ENCODE data around the gene CDC42BPA. TPM values are rescaled to one million over a fixed set of nuclear protein-coding genes. Genes with fewer than 3 reads are reported as not detected.

The CDC42BPA gene
- total RNA-seq, 1 donor from 2014 or later: 42.7 TPM

DNA sequence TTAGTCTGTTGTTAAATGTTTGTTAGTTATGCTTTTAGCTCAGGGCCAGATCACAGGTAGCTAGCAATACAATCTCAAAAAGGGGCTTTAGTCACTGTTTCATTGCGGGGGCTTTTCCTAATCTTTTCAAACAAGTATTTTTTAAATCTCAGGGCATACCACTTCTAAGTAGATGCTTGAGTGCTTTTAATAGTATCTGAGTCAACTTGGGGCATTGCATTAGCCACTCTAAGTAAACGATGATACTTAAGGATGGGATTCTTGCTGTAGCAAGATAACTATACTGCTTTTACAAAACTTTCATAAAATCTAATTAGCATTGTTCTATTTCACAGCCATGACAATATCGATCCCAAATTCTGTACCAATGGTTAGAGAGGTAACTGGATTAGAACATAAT, 11.6 kb downstream of the CDC42BPA start:
- H3K9me3 ChIP-seq: no peaks in the 10 kb centered on the region
- intact Hi-C loops (cut with DNase I): no loop called here
- no peak overlapping the region for H3K4me3 ChIP-seq
- TF ChIP-seq POLR2AphosphoS5 (IDR thresholded peaks at IDR 0.05; ENCODE audit: insufficient read depth in 1 of 2, low read depth in 1 of 2) (no peak), POLR2A (IDR thresholded peaks at IDR 0.05) (no peak)
- TF ChIP-seq, protein P1, sequence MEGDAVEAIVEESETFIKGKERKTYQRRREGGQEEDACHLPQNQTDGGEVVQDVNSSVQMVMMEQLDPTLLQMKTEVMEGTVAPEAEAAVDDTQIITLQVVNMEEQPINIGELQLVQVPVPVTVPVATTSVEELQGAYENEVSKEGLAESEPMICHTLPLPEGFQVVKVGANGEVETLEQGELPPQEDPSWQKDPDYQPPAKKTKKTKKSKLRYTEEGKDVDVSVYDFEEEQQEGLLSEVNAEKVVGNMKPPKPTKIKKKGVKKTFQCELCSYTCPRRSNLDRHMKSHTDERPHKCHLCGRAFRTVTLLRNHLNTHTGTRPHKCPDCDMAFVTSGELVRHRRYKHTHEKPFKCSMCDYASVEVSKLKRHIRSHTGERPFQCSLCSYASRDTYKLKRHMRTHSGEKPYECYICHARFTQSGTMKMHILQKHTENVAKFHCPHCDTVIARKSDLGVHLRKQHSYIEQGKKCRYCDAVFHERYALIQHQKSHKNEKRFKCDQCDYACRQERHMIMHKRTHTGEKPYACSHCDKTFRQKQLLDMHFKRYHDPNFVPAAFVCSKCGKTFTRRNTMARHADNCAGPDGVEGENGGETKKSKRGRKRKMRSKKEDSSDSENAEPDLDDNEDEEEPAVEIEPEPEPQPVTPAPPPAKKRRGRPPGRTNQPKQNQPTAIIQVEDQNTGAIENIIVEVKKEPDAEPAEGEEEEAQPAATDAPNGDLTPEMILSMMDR (IDR thresholded peaks at IDR 0.05): no peak
- no peaks in the 10 kb centered on the region for H3K36me3 ChIP-seq
- no peak for DNase-seq (ENCODE audit: extremely low spot score in 2 of 2)
- no peaks in the 10 kb centered on the region for H3K27me3 ChIP-seq
- H3K4me1 ChIP-seq: peaks cover 15% of the 10 kb centered on the region
- H3K27ac ChIP-seq: no peak overlapping the region

DNA sequence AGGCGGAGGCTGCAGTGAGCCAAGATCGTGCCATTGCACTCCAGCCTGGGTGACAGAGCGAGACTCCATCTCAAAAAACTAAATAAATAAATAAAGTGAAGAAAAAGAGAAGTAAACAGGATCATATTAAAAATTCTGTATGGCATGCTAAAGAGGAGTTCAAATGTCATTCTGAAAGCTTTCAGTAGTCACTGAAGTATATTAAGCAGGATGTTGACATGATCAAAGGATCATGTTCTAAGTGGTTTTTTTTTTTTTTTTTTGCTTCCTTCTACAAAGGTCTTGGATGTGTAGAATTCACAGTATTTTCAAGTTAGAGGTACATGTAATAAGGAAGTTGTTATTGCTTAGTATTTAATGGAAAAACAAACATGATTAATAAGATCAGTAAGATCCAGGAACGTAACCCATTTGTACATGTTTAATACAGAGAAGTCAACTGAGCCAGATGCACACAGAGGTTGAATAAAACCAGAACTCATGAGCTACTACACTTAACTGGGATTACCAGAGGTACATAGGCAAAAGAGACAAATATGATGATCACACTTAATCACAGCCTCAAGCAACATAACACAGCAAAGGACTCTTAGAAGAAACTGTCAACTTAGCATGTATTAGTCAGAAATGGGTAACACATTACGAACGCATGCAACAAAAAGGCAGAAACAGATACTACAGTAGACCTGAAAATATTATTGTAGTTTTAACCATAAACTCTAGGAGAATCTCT, 12.2 kb downstream of the CDC42BPA start:
- H3K9me3 ChIP-seq: no peaks in the 10 kb centered on the region
- DNase-seq (ENCODE audit: extremely low spot score in 2 of 2): no peak
- H3K27me3 ChIP-seq: no peaks in the 10 kb centered on the region
- peaks cover 15% of the 10 kb centered on the region for H3K4me1 ChIP-seq
- no peak overlapping the region for H3K27ac ChIP-seq
- intact Hi-C loops (cut with DNase I): no loop called here
- no peak overlapping the region for H3K4me3 ChIP-seq
- TF ChIP-seq, protein P1 (IDR thresholded peaks at IDR 0.05): no peak
- H3K36me3 ChIP-seq: no peaks in the 10 kb centered on the region

DNA sequence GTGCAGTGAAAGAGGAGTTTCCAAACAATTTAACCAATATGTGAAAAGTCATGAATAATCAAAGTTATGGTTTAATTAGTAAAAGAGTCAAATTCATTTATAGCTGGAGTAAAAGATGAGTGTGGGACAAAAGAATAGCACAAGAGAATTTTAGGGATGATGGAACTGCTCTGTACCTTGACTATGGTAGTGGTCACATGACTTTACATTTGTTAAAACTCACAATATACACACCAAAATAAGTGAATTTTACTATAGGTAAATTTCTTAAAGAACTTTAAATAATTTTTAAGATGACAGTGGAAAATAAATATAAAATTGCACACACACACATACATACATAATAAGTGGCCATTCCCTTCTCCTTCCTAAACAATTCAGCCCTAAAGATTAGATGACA, 13.6 kb downstream of the CDC42BPA start:
- Histone ChIP-seq H3K27me3 (no peaks in the 10 kb centered on the region), H3K27ac (no peak overlapping the region), H3K4me1 (peaks cover 15% of the 10 kb centered on the region), H3K9me3 (no peaks in the 10 kb centered on the region), H3K36me3 (no peaks in the 10 kb centered on the region), H3K4me3 (no peak overlapping the region)
- intact Hi-C loops (cut with DNase I): no loop called here
- TF ChIP-seq POLR2AphosphoS5 (IDR thresholded peaks at IDR 0.05; ENCODE audit: insufficient read depth in 1 of 2, low read depth in 1 of 2): no peak
- TF ChIP-seq, protein P1 (IDR thresholded peaks at IDR 0.05): no peak
- no peak for TF ChIP-seq POLR2A (IDR thresholded peaks at IDR 0.05)
- no peak for DNase-seq (ENCODE audit: extremely low spot score in 2 of 2)

DNA sequence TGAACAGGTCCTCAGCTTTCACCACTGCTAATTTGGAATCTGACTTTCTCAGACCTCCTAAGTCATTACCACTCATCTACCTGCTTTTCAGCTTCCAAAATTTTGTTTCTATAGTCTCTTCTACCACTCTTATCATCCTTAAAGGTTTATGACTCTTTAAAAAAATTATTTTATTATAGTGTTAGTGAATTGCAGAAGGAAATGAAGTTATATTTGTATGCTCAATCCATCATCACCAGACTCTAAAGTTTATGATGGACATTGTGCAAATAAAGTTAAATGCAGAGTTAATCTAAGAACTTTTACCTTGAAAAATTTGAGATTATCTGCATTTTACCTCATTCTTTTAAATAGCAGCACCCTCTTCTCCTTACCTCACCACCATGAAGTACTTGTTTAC, 14.6 kb downstream of the CDC42BPA start:
- intact Hi-C loops (cut with DNase I): no loop called here
- no peak for DNase-seq (ENCODE audit: extremely low spot score in 2 of 2)
- peaks cover 15% of the 10 kb centered on the region for H3K4me1 ChIP-seq

GRCh38 chr1:227300682-227301081, 17.6 kb downstream of the CDC42BPA start:
- H3K27me3 ChIP-seq: no peaks in the 10 kb centered on the region
- H3K27ac ChIP-seq: no peak overlapping the region
- intact Hi-C loops (cut with DNase I): no loop called here
- no peaks in the 10 kb centered on the region for H3K9me3 ChIP-seq
- H3K4me3 ChIP-seq: no peak overlapping the region
- H3K36me3 ChIP-seq: no peaks in the 10 kb centered on the region
- peaks cover 17% of the 10 kb centered on the region for H3K4me1 ChIP-seq
- DNase-seq (ENCODE audit: extremely low spot score in 2 of 2): no peak
- TF ChIP-seq, protein P1 (IDR thresholded peaks at IDR 0.05): no peak
- TF ChIP-seq POLR2A (IDR thresholded peaks at IDR 0.05) (no peak), POLR2AphosphoS5 (IDR thresholded peaks at IDR 0.05; ENCODE audit: insufficient read depth in 1 of 2, low read depth in 1 of 2) (no peak)

More for the DNA sequence above, 14.6 kb downstream of the CDC42BPA start:
- Histone ChIP-seq H3K27ac (no peak overlapping the region), H3K4me3 (no peak overlapping the region), H3K9me3 (no peaks in the 10 kb centered on the region), H3K27me3 (no peaks in the 10 kb centered on the region), H3K36me3 (no peaks in the 10 kb centered on the region)
- TF ChIP-seq, protein P1 (IDR thresholded peaks at IDR 0.05): no peak
- TF ChIP-seq POLR2AphosphoS5 (IDR thresholded peaks at IDR 0.05; ENCODE audit: insufficient read depth in 1 of 2, low read depth in 1 of 2) (no peak), POLR2A (IDR thresholded peaks at IDR 0.05) (no peak)
